GM12873 (cell line): ENCODE data around the gene ICE1.

Source experiments
- CTCF ChIP-seq: IDR thresholded peaks from 2 replicates; pipeline ENCODE4 v1.5.1; 2012; ENCODE audit warnings: low read depth, mild to moderate bottlenecking, moderate library complexity, low read length, control low read depth; ENCODE audit not compliant: insufficient read depth; ENCODE audit errors: missing control alignments

The ICE1 gene

DNA sequence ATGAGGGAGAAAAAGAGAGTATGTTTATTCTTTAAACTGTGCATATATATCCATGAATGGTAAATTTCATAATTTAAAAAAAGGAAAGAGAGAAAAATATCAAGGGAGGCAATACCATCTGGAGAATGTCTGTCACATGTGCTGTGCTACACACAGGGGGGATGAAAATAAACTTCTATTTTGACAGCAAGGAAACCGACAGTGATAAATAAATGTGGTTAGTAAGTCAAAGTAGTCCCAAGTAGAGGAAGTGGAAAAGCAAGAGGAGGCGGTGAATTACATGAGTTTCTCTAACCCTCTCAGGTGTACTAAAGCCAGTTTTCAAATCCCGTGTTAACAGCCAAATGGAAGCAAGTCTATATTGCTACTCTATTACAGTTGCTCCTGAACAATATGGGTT, 83.3 kb downstream of the ICE1 start:
- TF ChIP-seq CTCF, result no peak

DNA sequence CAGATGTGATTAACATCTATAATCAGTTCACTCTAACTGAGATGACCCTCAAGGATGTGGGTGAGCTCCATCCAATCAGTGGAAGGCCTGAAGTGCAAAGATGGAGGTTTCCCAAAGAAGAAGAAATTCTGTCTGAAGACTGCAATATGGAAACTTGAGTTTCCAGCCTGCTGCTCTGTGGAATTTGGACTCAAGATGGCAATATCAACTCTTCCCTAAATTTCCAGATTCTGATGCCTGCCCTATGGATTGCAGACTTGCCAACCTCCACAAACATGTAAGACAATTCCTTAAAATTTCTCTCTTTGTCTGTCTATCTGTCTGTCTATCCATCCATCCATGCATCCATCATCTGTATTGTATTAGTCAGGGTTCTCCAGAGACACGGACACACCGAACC, 85.9 kb downstream of the ICE1 start:
- no peak for TF ChIP-seq CTCF

- TF ChIP-seq CTCF, result no peak
These were observed 89.5 kb downstream of the ICE1 start for GRCh38 chr5:5511904-5512416.

DNA sequence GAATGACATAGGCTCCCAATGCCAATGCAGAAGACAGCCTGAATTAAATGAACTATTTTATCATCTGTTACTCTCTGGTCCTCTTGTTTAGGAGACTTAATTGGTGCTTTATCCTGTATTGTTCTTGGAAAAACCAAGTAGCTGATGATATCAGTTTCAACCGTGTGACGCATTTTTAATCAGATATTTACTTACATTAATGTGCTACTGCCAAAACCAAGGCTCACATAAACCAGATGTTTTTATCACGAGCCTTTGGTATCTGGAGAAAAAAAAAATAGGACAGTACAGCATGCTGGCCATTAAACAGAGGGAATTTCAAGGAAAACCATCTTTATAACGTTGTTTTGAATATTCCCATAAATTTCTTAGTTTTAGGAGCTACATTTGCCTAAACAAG, 90.1 kb downstream of the ICE1 start:
- no peak for TF ChIP-seq CTCF

GRCh38 chr5:5521029-5521428, 98.6 kb downstream of the ICE1 start:
- TF ChIP-seq CTCF, result no peak

DNA sequence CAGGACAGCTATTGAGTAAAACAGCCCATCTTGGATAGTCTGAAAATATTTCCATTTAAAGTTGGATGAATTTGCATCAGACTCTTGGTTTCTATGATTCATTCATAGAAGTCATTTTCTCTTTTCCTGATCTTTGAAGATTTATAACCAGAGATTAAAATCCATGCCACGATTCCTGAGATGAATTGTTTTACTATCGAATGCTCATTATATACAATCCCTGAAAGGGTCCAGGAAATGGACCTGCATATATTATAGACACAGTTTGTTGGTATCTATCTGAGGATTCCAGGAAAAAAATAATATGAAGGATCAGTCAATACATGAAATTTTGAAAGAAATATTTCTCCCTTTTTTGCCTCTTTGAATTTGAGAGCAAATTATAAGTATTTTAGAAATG, 99.0 kb downstream of the ICE1 start:
- TF ChIP-seq CTCF, result no peak

DNA sequence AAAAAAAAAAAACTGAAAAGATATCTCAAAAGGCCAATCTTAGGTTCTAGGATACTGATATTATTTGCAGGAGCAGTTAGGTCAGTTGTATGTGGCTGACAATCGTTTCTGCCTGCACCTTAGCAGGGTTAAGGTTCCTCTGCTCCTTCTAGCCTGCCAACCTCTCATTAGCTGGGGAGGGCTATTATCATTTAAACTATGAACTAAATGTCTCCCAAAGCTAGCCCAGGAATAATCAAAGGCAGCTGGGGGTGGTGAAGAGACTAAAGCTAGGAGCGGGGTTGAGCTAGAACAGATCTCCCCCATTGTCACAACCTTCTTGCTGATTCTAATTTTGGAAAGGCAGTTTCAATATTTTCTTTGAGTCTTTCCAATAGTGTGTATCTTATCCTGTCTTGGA, 99.9 kb downstream of the ICE1 start:
- TF ChIP-seq CTCF, result no peak
